NT2/D1 (cell line): ENCODE measurements around the gene AGPS.

Experiments used
- DNase-seq: peaks from one replicate; pipeline ENCODE4 v3.0.0-alpha.2; 2011; ENCODE audit warnings: low read depth, low spot score
- H3K27me3 ChIP-seq: 2 replicates; pipeline ENCODE4 v1.6.0; 2011; ENCODE audit warnings: mild to moderate bottlenecking; ENCODE audit not compliant: insufficient read length, insufficient read depth
- H3K36me3 ChIP-seq: 2 replicates; pipeline ENCODE4 v1.6.1; 2011; ENCODE audit warnings: mild to moderate bottlenecking, low read length, mixed read lengths; ENCODE audit not compliant: insufficient read depth, insufficient read length
- H3K4me1 ChIP-seq: 2 replicates; pipeline ENCODE4 v1.5.1; 2011; ENCODE audit not compliant: insufficient read depth, insufficient read length
- H3K4me3 ChIP-seq: 2 replicates; pipeline ENCODE4 v1.5.1; 2011; ENCODE audit warnings: low read depth; ENCODE audit not compliant: insufficient read length
- H3K9ac ChIP-seq: 2 replicates; pipeline ENCODE4 v1.6.0; 2011; ENCODE audit warnings: low read depth; ENCODE audit not compliant: insufficient read length
- H3K9me3 ChIP-seq: 2 replicates; pipeline ENCODE4 v1.5.1; 2011; ENCODE audit warnings: mild to moderate bottlenecking, low read length; ENCODE audit not compliant: insufficient read depth
- SUZ12 ChIP-seq: IDR thresholded peaks from 2 replicates; pipeline ENCODE4 v1.6.1; 2011; ENCODE audit not compliant: insufficient read length, insufficient read depth; ENCODE audit errors: extremely low read depth
- YY1 ChIP-seq: IDR thresholded peaks from 2 replicates; pipeline ENCODE4 v1.6.1; 2011; ENCODE audit not compliant: insufficient read length, insufficient read depth
- ZNF274 ChIP-seq: IDR thresholded peaks from 2 replicates; pipeline ENCODE4 v1.6.1; 2011; ENCODE audit warnings: mild to moderate bottlenecking, low read depth, low read length

The AGPS gene

GRCh38 chr2:177568390-177568789, 175.8 kb downstream of the AGPS start:
- no peaks in the 10 kb centered on the region for H3K27me3 ChIP-seq
- H3K4me1 ChIP-seq: no peaks in the 10 kb centered on the region
- no peaks in the 10 kb centered on the region for H3K9me3 ChIP-seq
- H3K4me3 ChIP-seq: no peak overlapping the region
- no peak for TF ChIP-seq ZNF274
- no peak for TF ChIP-seq SUZ12
- TF ChIP-seq YY1: no peak
- DNase-seq: no peak
- no peak overlapping the region for H3K9ac ChIP-seq
- no peaks in the 10 kb centered on the region for H3K36me3 ChIP-seq

GRCh38 chr2:177568893-177569292, 176.3 kb downstream of the AGPS start:
- Histone ChIP-seq H3K9ac (no peak overlapping the region), H3K36me3 (no peaks in the 10 kb centered on the region)

GRCh38 chr2:177572236-177572671, 179.7 kb downstream of the AGPS start:
- no peak for DNase-seq
- Histone ChIP-seq H3K36me3 (no peaks in the 10 kb centered on the region), H3K4me1 (no peaks in the 10 kb centered on the region), H3K9me3 (no peaks in the 10 kb centered on the region), H3K27me3 (no peaks in the 10 kb centered on the region), H3K9ac (no peak overlapping the region), H3K4me3 (no peak overlapping the region)
- TF ChIP-seq SUZ12 (no peak), ZNF274 (no peak), YY1 (no peak)

More at GRCh38 chr2:177568893-177569292, 176.3 kb downstream of the AGPS start:
- Histone ChIP-seq H3K27me3 (no peaks in the 10 kb centered on the region), H3K4me3 (no peak overlapping the region), H3K9me3 (no peaks in the 10 kb centered on the region), H3K4me1 (no peaks in the 10 kb centered on the region)
- no peak for DNase-seq
- TF ChIP-seq ZNF274 (no peak), YY1 (no peak), SUZ12 (no peak)

GRCh38 chr2:177573120-177573519, 180.5 kb downstream of the AGPS start:
- TF ChIP-seq YY1 (no peak), ZNF274 (no peak), SUZ12 (no peak)
- Histone ChIP-seq H3K9me3 (no peaks in the 10 kb centered on the region), H3K4me1 (no peaks in the 10 kb centered on the region), H3K4me3 (no peak overlapping the region), H3K9ac (no peak overlapping the region), H3K36me3 (no peaks in the 10 kb centered on the region), H3K27me3 (no peaks in the 10 kb centered on the region)
- DNase-seq: no peak

- peak; percentile 27 for DNase-seq
- Histone ChIP-seq H3K36me3 (no peaks in the 10 kb centered on the region), H3K4me3 (no peak overlapping the region), H3K9ac (no peak overlapping the region), H3K9me3 (no peaks in the 10 kb centered on the region), H3K27me3 (no peaks in the 10 kb centered on the region), H3K4me1 (no peaks in the 10 kb centered on the region)
- TF ChIP-seq YY1 (no peak), ZNF274 (no peak), SUZ12 (no peak)
Measured at GRCh38 chr2:177574356-177574755, 181.8 kb downstream of the AGPS start.

- no peaks in the 10 kb centered on the region for H3K9me3 ChIP-seq
- H3K36me3 ChIP-seq: no peaks in the 10 kb centered on the region
- H3K4me3 ChIP-seq: no peak overlapping the region
- no peak for DNase-seq
- TF ChIP-seq SUZ12: no peak
- no peak for TF ChIP-seq ZNF274
- TF ChIP-seq YY1: no peak
- H3K9ac ChIP-seq: no peak overlapping the region
- H3K4me1 ChIP-seq: no peaks in the 10 kb centered on the region
- H3K27me3 ChIP-seq: no peaks in the 10 kb centered on the region
Measured at GRCh38 chr2:177575358-177575757, 182.8 kb downstream of the AGPS start.

- H3K4me1 ChIP-seq: no peaks in the 10 kb centered on the region
- DNase-seq: no peak
- H3K27me3 ChIP-seq: peaks cover 2% of the 10 kb centered on the region
- no peak overlapping the region for H3K9ac ChIP-seq
- no peaks in the 10 kb centered on the region for H3K36me3 ChIP-seq
- H3K9me3 ChIP-seq: no peaks in the 10 kb centered on the region; the same call in 1 of the 2 replicates
- TF ChIP-seq SUZ12 (no peak), YY1 (no peak), ZNF274 (no peak)
- H3K4me3 ChIP-seq: no peak overlapping the region
Measured at GRCh38 chr2:177577075-177577474, 184.5 kb downstream of the AGPS start.

- H3K9ac ChIP-seq: no peak overlapping the region
- TF ChIP-seq YY1 (no peak), ZNF274 (no peak), SUZ12 (no peak)
- H3K27me3 ChIP-seq: peaks cover 2% of the 10 kb centered on the region
- no peaks in the 10 kb centered on the region for H3K4me1 ChIP-seq
- no peaks in the 10 kb centered on the region; the same call in 1 of the 2 replicates for H3K9me3 ChIP-seq
- no peak overlapping the region for H3K4me3 ChIP-seq
- no peaks in the 10 kb centered on the region for H3K36me3 ChIP-seq
- no peak for DNase-seq
Measured at GRCh38 chr2:177578454-177578853, 185.9 kb downstream of the AGPS start.
